ENCODE data around the gene DSE.

Gene DSE

GRCh38 chr6:116422238-116422637, 51.5 kb downstream of the DSE start:
- no peaks in the 10 kb centered on the region for H3K4me1 ChIP-seq (ENCODE audit: control insufficient read depth in 2 of 2, insufficient read depth in 2 of 2, low read length in 2 of 2)
- no peaks in the 10 kb centered on the region for H3K27me3 ChIP-seq (ENCODE audit: control insufficient read depth in 2 of 2, insufficient read depth in 2 of 2, low read length in 2 of 2)
- no peaks in the 10 kb centered on the region for H3K36me3 ChIP-seq (ENCODE audit: control insufficient read depth in 2 of 2, insufficient read depth in 2 of 2, low read length in 2 of 2)
- H3K4me3 ChIP-seq (ENCODE audit: low read length in 2 of 2): no peak overlapping the region
- H3K9ac ChIP-seq (ENCODE audit: low read depth in 1 of 2, low read length in 2 of 2): no peak overlapping the region
- no peak overlapping the region for H3K27ac ChIP-seq (ENCODE audit: low read depth in 2 of 2, low read length in 2 of 2)
- no peaks in the 10 kb centered on the region for H3K9me3 ChIP-seq (ENCODE audit: control insufficient read depth in 2 of 2, low read length in 2 of 2)

GRCh38 chr6:116424001-116424400, 53.3 kb downstream of the DSE start:
- no peak overlapping the region for H3K27ac ChIP-seq (ENCODE audit: low read depth in 2 of 2, low read length in 2 of 2)
- no peaks in the 10 kb centered on the region for H3K4me1 ChIP-seq (ENCODE audit: control insufficient read depth in 2 of 2, insufficient read depth in 2 of 2, low read length in 2 of 2)
- no peaks in the 10 kb centered on the region for H3K36me3 ChIP-seq (ENCODE audit: control insufficient read depth in 2 of 2, insufficient read depth in 2 of 2, low read length in 2 of 2)
- no peaks in the 10 kb centered on the region for H3K27me3 ChIP-seq (ENCODE audit: control insufficient read depth in 2 of 2, insufficient read depth in 2 of 2, low read length in 2 of 2)
- no peak overlapping the region for H3K9ac ChIP-seq (ENCODE audit: low read depth in 1 of 2, low read length in 2 of 2)
- H3K9me3 ChIP-seq (ENCODE audit: control insufficient read depth in 2 of 2, low read length in 2 of 2): no peaks in the 10 kb centered on the region
- H3K4me3 ChIP-seq (ENCODE audit: low read length in 2 of 2): no peak overlapping the region

- H3K4me1 ChIP-seq (ENCODE audit: control insufficient read depth in 2 of 2, insufficient read depth in 2 of 2, low read length in 2 of 2): no peaks in the 10 kb centered on the region
- no peaks in the 10 kb centered on the region for H3K27me3 ChIP-seq (ENCODE audit: control insufficient read depth in 2 of 2, insufficient read depth in 2 of 2, low read length in 2 of 2)
- no peak overlapping the region for H3K27ac ChIP-seq (ENCODE audit: low read depth in 2 of 2, low read length in 2 of 2)
- H3K4me3 ChIP-seq (ENCODE audit: low read length in 2 of 2): no peak overlapping the region
- H3K9me3 ChIP-seq (ENCODE audit: control insufficient read depth in 2 of 2, low read length in 2 of 2): no peaks in the 10 kb centered on the region
- H3K36me3 ChIP-seq (ENCODE audit: control insufficient read depth in 2 of 2, insufficient read depth in 2 of 2, low read length in 2 of 2): no peaks in the 10 kb centered on the region
- H3K9ac ChIP-seq (ENCODE audit: low read depth in 1 of 2, low read length in 2 of 2): no peak overlapping the region
Measured at GRCh38 chr6:116426551-116426950, 55.8 kb downstream of the DSE start.

GRCh38 chr6:116429111-116429510, 58.4 kb downstream of the DSE start:
- H3K9me3 ChIP-seq (ENCODE audit: control insufficient read depth in 2 of 2, low read length in 2 of 2): no peaks in the 10 kb centered on the region
- no peaks in the 10 kb centered on the region for H3K4me1 ChIP-seq (ENCODE audit: control insufficient read depth in 2 of 2, insufficient read depth in 2 of 2, low read length in 2 of 2)
- no peak overlapping the region for H3K9ac ChIP-seq (ENCODE audit: low read depth in 1 of 2, low read length in 2 of 2)
- no peaks in the 10 kb centered on the region for H3K36me3 ChIP-seq (ENCODE audit: control insufficient read depth in 2 of 2, insufficient read depth in 2 of 2, low read length in 2 of 2)
- H3K4me3 ChIP-seq (ENCODE audit: low read length in 2 of 2): no peak overlapping the region
- no peaks in the 10 kb centered on the region for H3K27me3 ChIP-seq (ENCODE audit: control insufficient read depth in 2 of 2, insufficient read depth in 2 of 2, low read length in 2 of 2)
- H3K27ac ChIP-seq (ENCODE audit: low read depth in 2 of 2, low read length in 2 of 2): no peak overlapping the region

GRCh38 chr6:116430860-116431259, 60.1 kb downstream of the DSE start:
- no peak overlapping the region for H3K27ac ChIP-seq (ENCODE audit: low read depth in 2 of 2, low read length in 2 of 2)
- no peak overlapping the region for H3K9ac ChIP-seq (ENCODE audit: low read depth in 1 of 2, low read length in 2 of 2)
- no peak overlapping the region for H3K4me3 ChIP-seq (ENCODE audit: low read length in 2 of 2)
- H3K9me3 ChIP-seq (ENCODE audit: control insufficient read depth in 2 of 2, low read length in 2 of 2): no peaks in the 10 kb centered on the region
- no peaks in the 10 kb centered on the region for H3K36me3 ChIP-seq (ENCODE audit: control insufficient read depth in 2 of 2, insufficient read depth in 2 of 2, low read length in 2 of 2)
- H3K4me1 ChIP-seq (ENCODE audit: control insufficient read depth in 2 of 2, insufficient read depth in 2 of 2, low read length in 2 of 2): no peaks in the 10 kb centered on the region
- no peaks in the 10 kb centered on the region for H3K27me3 ChIP-seq (ENCODE audit: control insufficient read depth in 2 of 2, insufficient read depth in 2 of 2, low read length in 2 of 2)

GRCh38 chr6:116431964-116432595, 61.3 kb downstream of the DSE start:
- Histone ChIP-seq H3K4me3 (ENCODE audit: low read length in 2 of 2) (no peak overlapping the region), H3K27ac (ENCODE audit: low read depth in 2 of 2, low read length in 2 of 2) (no peak overlapping the region), H3K9me3 (ENCODE audit: control insufficient read depth in 2 of 2, low read length in 2 of 2) (no peaks in the 10 kb centered on the region), H3K4me1 (ENCODE audit: control insufficient read depth in 2 of 2, insufficient read depth in 2 of 2, low read length in 2 of 2) (no peaks in the 10 kb centered on the region), H3K9ac (ENCODE audit: low read depth in 1 of 2, low read length in 2 of 2) (no peak overlapping the region), H3K27me3 (ENCODE audit: control insufficient read depth in 2 of 2, insufficient read depth in 2 of 2, low read length in 2 of 2) (no peaks in the 10 kb centered on the region), H3K36me3 (ENCODE audit: control insufficient read depth in 2 of 2, insufficient read depth in 2 of 2, low read length in 2 of 2) (no peaks in the 10 kb centered on the region)

GRCh38 chr6:116433206-116433712, 62.5 kb downstream of the DSE start:
- Histone ChIP-seq H3K36me3 (ENCODE audit: control insufficient read depth in 2 of 2, insufficient read depth in 2 of 2, low read length in 2 of 2) (no peaks in the 10 kb centered on the region), H3K27ac (ENCODE audit: low read depth in 2 of 2, low read length in 2 of 2) (no peak overlapping the region), H3K9me3 (ENCODE audit: control insufficient read depth in 2 of 2, low read length in 2 of 2) (no peaks in the 10 kb centered on the region), H3K27me3 (ENCODE audit: control insufficient read depth in 2 of 2, insufficient read depth in 2 of 2, low read length in 2 of 2) (no peaks in the 10 kb centered on the region), H3K4me3 (ENCODE audit: low read length in 2 of 2) (no peak overlapping the region), H3K9ac (ENCODE audit: low read depth in 1 of 2, low read length in 2 of 2) (no peak overlapping the region), H3K4me1 (ENCODE audit: control insufficient read depth in 2 of 2, insufficient read depth in 2 of 2, low read length in 2 of 2) (no peaks in the 10 kb centered on the region)

GRCh38 chr6:116434056-116434725, 63.4 kb downstream of the DSE start:
- no peaks in the 10 kb centered on the region for H3K9me3 ChIP-seq (ENCODE audit: control insufficient read depth in 2 of 2, low read length in 2 of 2)
- no peaks in the 10 kb centered on the region for H3K4me1 ChIP-seq (ENCODE audit: control insufficient read depth in 2 of 2, insufficient read depth in 2 of 2, low read length in 2 of 2)
- H3K27me3 ChIP-seq (ENCODE audit: control insufficient read depth in 2 of 2, insufficient read depth in 2 of 2, low read length in 2 of 2): no peaks in the 10 kb centered on the region
- H3K4me3 ChIP-seq (ENCODE audit: low read length in 2 of 2): no peak overlapping the region
- no peak overlapping the region for H3K27ac ChIP-seq (ENCODE audit: low read depth in 2 of 2, low read length in 2 of 2)
- H3K36me3 ChIP-seq (ENCODE audit: control insufficient read depth in 2 of 2, insufficient read depth in 2 of 2, low read length in 2 of 2): no peaks in the 10 kb centered on the region
- no peak overlapping the region for H3K9ac ChIP-seq (ENCODE audit: low read depth in 1 of 2, low read length in 2 of 2)

- Histone ChIP-seq H3K36me3 (ENCODE audit: control insufficient read depth in 2 of 2, insufficient read depth in 2 of 2, low read length in 2 of 2) (no peaks in the 10 kb centered on the region), H3K9ac (ENCODE audit: low read depth in 1 of 2, low read length in 2 of 2) (no peak overlapping the region)
Measured at GRCh38 chr6:116436586-116436985, 65.8 kb downstream of the DSE start.

GRCh38 chr6:116437656-116438055, 66.9 kb downstream of the DSE start:
- no peaks in the 10 kb centered on the region for H3K4me1 ChIP-seq (ENCODE audit: control insufficient read depth in 2 of 2, insufficient read depth in 2 of 2, low read length in 2 of 2)
- no peaks in the 10 kb centered on the region for H3K36me3 ChIP-seq (ENCODE audit: control insufficient read depth in 2 of 2, insufficient read depth in 2 of 2, low read length in 2 of 2)
- no peak overlapping the region for H3K27ac ChIP-seq (ENCODE audit: low read depth in 2 of 2, low read length in 2 of 2)
- no peaks in the 10 kb centered on the region for H3K9me3 ChIP-seq (ENCODE audit: control insufficient read depth in 2 of 2, low read length in 2 of 2)
- no peak overlapping the region for H3K4me3 ChIP-seq (ENCODE audit: low read length in 2 of 2)
- no peak overlapping the region for H3K9ac ChIP-seq (ENCODE audit: low read depth in 1 of 2, low read length in 2 of 2)
- no peaks in the 10 kb centered on the region for H3K27me3 ChIP-seq (ENCODE audit: control insufficient read depth in 2 of 2, insufficient read depth in 2 of 2, low read length in 2 of 2)

More at GRCh38 chr6:116436586-116436985, 65.8 kb downstream of the DSE start:
- Histone ChIP-seq H3K27me3 (ENCODE audit: control insufficient read depth in 2 of 2, insufficient read depth in 2 of 2, low read length in 2 of 2) (no peaks in the 10 kb centered on the region), H3K27ac (ENCODE audit: low read depth in 2 of 2, low read length in 2 of 2) (no peak overlapping the region), H3K4me1 (ENCODE audit: control insufficient read depth in 2 of 2, insufficient read depth in 2 of 2, low read length in 2 of 2) (no peaks in the 10 kb centered on the region), H3K4me3 (ENCODE audit: low read length in 2 of 2) (no peak overlapping the region), H3K9me3 (ENCODE audit: control insufficient read depth in 2 of 2, low read length in 2 of 2) (no peaks in the 10 kb centered on the region)
